SU-DHL-6 (cell line): ENCODE measurements around the gene MTG2.

Experiments
- EZH2phosphoT487 ChIP-seq: fragments of 200-600 bp; sonication (generic), shearing (Covaris generic); conservative IDR thresholded peaks from 2 replicates; pipeline ENCODE4 v1.6.1; 2018; ENCODE audit warnings: mild to moderate bottlenecking, antibody characterized with exemption, low read length, moderate library complexity, mixed read lengths
- TF ChIP-seq, protein P1 (sequence below): fragments of 200-600 bp; sonication (generic); IDR thresholded peaks from one replicate; pipeline ENCODE4 v1.5.1; 2017; ENCODE audit warnings: antibody characterized with exemption, mild to moderate bottlenecking, low read length, moderate library complexity; ENCODE audit not compliant: insufficient read depth, poor library complexity, severe bottlenecking

DNA sequence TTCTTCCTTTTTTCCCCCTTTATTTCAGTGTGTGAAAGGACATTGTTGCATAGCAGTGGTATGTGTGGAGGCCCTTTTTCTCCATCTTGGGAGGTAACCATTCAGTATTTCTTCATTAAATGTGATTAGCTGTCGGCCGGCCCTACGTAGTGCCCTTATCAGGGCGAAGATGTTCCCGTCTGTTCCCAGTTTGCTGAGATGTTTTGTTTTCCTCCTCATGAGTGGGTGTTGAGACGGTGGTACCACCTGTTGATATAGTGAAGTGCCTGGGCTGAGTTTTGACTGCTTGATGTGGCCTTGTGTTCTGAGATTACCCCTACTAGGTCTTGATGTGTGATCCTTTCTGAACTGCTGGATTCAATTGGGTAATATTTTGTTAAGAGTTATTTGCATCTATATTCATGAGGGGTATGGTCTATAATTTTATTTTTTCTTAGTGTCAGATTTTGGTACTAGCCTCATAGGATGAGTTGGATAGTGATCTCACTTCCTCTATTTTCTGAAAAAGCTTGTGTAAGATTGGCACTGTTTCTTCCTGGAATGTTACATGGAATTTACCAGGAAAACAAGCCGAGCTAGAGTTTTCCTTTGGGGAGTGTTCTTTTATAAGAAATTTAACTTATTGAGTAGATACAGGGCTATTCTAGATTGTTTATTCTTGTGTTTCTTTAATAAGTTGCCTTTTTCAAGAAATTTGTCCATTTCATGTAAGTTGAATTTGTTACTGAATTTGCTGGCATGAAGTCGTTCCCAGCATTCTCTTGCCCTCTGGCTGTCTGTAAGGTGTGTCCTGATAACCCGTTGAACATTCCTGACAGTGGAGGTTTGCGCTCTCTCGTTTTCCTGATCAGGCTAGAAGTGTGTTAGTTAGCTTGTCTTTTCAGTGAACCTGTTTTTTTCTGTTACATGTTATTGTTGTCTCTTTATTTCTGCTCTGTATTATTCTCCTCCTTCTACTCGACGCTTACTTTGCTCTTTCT is 4.3 kb downstream of the MTG2 start:
- TF ChIP-seq, protein P1, sequence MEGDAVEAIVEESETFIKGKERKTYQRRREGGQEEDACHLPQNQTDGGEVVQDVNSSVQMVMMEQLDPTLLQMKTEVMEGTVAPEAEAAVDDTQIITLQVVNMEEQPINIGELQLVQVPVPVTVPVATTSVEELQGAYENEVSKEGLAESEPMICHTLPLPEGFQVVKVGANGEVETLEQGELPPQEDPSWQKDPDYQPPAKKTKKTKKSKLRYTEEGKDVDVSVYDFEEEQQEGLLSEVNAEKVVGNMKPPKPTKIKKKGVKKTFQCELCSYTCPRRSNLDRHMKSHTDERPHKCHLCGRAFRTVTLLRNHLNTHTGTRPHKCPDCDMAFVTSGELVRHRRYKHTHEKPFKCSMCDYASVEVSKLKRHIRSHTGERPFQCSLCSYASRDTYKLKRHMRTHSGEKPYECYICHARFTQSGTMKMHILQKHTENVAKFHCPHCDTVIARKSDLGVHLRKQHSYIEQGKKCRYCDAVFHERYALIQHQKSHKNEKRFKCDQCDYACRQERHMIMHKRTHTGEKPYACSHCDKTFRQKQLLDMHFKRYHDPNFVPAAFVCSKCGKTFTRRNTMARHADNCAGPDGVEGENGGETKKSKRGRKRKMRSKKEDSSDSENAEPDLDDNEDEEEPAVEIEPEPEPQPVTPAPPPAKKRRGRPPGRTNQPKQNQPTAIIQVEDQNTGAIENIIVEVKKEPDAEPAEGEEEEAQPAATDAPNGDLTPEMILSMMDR, result no peak
- TF ChIP-seq EZH2phosphoT487, result no peak
